Transverse colon (tissue), 3 donors: ENCODE measurements around the gene LPCAT1.

Source experiments
- CTCF ChIP-seq, 5 experiments: fragments of 200-600 bp in 3 of 5; fragments of 450-650 bp in 2 of 5; sonication (generic) in 3 of 5; IDR thresholded peaks; 1 replicate in 2 of 5; 2 replicates in 3 of 5; pipeline ENCODE4 v1.5.1; 2016 to 2017; ENCODE audit warnings: antibody characterized with exemption in 5 of 5, inconsistent platforms in 3 of 5, mild to moderate bottlenecking in 2 of 5, moderate library complexity in 1 of 5
- EP300 ChIP-seq: sonication (generic); formaldehyde crosslinking; IDR thresholded peaks from one replicate; pipeline ENCODE4 v1.6.1; 2017; ENCODE audit warnings: antibody characterized with exemption, low read depth
- POLR2A ChIP-seq: fragments of 450-650 bp; IDR thresholded peaks from one replicate; pipeline ENCODE4 v1.6.1; 2016; ENCODE audit warnings: antibody characterized with exemption, mild to moderate bottlenecking, moderate library complexity

- no peak for TF ChIP-seq CTCF (IDR thresholded peaks at IDR 0.05)
- TF ChIP-seq POLR2A = no peak
- no peak for TF ChIP-seq EP300
Observed at GRCh38 chr5:1471997-1472963, 51.5 kb downstream of the LPCAT1 start.
